Stimulated activated CD4-positive, alpha-beta T cell treated with anti-CD3 and anti-CD28 coated beads, Interleukin-1b, Interleukin-23, amount 100 ng/mL, for 1 hour (primary cell): ENCODE measurements around the gene MAGI3.
"Not testable (repeated sequence)": the region's sequence is repeated elsewhere in the genome, so short reads cannot be mapped to it uniquely, and the experiment has no call there.

Source experiments
- DNase-seq, 2 donors: peaks; one replicate each; pipeline ENCODE4 v3.0.0-alpha.2; 2020; ENCODE audit warnings: low read depth in 2 of 2

The MAGI3 gene

DNA sequence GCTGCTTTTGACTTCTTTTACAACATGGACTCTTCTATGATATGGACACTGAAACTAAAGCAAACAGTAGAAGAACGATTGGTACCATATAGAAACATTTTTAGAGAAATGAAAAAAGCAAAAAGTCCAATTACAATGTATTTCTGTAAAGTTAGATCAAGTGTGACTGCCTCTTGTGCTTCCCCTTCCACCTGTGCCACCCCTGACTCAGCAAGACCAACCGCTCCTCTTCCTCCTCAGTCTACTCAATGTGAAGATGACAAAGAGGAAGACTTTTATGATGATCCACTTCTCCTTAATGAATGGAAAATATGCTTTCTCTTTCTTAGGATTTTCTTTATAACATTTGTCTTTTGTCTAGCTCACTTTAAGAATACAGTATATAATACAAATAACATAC is 302.0 kb downstream of the MAGI3 start:
- DNase-seq, result no peak

DNA sequence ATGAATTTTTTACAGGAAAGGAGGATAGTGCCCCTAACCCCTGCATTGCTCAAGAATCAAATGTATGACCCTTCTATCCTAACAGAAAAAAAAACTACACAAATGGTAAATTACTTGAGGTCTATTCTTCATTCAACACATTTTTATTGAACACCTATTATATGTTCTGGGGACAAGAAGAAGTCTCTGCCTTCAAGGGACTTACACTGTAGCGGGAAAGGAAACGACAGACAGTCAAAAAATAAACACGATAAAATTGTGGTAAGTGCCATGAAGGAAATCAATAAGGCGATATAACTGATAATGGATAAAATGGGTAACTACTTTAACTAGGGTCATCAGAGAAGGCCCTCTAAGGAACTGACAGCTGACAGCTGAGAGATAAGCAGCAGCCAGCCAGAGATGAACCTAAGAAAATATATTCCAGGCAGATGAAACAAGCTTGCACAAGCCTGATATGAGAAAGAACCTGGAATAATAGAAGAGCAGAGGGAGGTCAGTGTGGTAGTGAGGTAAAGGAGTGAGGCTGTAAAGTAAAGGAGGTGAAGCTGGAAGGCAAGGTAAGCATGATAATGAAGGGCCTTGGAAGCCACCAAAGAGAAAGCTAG is 302.6 kb downstream of the MAGI3 start:
- no peak for DNase-seq

DNA sequence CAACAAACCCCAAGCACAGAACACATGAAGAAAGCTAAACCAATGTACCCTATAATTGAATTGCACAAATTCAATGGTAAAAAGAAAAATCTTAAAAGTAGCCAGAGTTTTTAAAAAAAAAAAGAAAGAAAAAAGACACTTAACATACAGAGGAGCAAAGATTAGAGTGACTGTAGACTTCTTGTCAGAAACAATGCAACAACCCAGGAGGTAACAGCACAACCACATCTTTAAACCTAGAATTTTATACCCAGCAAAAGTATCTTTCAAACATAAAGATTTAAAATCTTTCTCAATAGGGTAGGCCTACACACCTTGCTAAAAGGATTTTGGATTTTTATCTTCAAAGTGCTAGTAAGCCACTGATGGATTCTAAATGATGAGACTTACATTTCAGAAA is 304.6 kb downstream of the MAGI3 start:
- DNase-seq, result no peak

DNA sequence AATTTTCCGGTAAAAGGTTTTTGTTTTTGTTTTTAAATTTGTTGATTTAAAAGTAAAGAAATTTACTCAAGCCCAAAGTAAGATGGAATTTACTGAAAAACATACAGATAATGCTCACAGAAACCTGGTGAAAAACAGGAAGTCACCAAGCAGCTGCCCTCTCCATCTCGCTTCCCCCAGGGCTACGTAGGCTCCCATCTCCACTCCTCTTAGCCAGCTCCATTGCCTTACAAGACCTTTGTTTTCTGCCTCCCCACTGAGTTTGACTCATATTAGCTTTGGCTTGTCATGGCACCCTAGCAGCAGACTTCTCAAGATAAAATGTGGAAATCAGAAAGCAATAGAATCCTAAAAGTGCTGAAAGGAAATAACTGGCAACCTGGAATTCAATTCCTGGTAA is 311.1 kb downstream of the MAGI3 start:
- no peak for DNase-seq

DNA sequence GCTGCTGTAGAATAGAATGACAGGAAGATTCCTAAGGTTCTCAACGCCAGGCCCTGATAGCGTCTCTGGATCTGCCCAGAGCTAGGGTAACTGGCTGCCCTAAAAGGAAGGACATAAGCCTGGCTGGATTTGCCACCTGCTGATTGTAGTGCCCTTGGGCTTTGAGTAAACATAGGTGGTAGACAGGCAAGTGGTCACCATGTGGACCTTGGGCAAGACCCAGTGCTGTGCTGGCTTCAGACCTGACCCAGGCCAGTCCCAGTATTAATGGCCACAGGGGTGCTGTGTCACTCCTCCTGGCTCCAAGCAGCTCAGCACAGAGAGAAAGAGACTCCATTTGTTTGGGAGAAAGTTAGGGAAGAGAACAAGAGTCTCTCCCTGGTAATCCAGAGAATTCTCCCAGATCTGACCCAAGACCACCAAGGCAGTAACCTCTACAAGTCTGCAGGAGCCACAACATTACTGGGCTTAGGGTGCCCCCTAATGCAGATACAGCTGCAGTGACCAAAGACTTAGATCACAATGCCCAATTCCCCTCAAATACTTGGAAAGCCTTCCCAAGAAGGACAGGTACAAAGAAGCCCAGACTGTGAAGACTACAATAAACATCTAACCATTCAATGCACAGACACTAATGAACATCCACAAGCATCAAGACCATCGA is 324.4 kb downstream of the MAGI3 start:
- no peak for DNase-seq

DNA sequence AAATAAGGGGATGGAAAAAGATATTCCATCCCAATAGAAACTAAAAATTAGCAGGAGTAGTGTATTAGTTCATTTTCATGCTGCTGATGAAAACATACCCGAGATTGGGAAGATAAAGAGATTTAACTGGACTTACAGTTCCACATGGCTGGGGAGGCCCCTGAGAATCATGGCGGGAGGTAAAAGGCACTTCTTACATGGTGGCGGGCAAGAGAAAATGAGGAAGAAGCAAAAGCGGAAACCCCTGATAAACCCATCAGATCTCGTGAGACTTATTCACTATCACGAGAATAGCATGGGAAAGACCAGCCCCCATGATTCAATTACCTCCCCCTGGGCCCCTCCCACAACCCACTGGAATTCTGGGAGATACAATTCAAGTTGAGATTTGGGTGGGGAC is 327.2 kb downstream of the MAGI3 start:
- not testable (repeated sequence) for DNase-seq

DNA sequence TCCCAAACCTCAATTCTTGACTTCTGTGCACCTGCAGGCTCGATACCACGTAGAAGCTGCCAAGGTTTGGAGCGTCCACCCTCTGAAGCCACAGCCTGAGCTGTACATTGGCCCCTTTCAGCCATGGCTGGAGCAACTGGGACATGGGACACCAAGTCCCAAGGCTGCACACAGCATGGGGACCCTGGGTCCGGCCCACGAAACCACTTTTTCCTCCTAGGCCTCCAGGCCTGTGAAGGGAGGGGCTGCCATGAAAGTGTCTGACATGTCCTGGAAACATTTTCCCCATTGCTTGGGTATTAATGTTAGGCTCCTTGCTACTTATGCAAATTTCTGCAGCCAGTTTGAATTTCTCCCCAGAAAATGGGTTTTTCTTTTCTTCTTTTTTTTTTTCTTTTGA is 328.3 kb downstream of the MAGI3 start:
- not testable (repeated sequence) for DNase-seq

DNA sequence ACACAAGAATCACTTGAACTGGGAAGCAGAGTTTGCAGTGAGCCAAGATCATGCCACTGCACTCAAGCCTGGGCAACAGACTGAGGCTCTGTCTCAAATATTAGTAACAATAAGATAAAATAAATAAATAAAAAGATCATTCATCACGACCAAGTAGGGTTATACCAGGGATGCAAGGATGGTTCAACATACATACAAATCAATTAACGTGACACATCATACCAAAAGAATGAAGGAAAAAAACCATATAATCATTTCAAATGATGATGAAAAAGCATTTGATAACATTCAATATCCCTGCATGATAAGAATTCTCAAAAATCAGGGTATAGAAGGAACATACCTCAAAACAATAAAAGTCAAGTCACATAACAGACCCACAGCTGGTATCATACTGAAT is 330.7 kb downstream of the MAGI3 start:
- DNase-seq, result no peak

DNA sequence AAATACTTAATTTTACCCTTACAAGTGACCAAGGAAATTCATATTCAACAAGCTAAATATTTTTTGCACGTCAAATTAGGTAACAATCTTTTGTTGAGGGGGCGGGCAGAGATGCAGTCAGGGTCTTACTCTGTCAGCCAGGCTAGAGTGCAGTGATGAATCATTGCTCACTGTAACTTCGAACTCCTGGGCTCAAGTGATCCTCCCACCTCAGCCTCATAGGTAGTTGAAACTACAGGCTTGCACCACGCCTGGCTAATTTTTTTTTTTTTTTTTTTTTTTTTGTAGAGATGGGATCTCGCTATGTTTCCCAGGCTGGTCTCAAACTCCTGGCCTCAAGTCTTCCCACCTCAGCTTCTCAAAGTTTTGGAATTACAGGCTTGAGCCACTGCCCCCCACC is 342.5 kb downstream of the MAGI3 start:
- no peak for DNase-seq

DNA sequence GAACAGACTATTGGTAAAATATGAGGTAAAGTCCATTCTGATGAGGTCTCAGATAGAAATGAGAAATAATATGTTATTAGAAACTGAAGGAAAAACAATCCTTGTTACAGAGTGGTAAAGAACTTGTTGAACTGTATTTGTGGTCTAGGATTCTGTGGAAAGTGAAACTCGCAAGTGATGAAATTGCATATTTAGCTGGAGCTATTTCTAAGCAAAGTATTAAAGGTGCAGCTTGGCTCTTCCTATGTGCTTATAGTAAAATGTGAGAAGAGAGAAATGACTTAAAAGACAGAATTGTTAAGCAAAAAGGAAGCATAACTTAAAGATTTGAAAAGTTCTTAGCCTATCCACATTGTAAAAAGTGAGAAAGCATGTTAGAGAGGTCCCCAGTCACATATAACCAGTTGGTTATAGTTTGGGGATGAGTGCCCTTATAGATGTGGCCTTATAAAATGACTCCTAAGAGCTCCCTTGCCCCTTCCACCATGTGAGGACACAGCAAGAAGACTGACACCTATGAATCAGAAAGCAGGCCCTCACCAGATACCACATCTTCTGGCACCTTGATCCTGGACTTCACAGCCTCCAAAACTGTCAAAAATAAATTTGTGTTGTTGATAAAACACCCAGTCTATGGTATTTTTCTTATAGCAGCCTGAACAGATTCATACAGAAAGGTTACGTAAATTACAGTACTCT is 344.2 kb downstream of the MAGI3 start:
- no peak for DNase-seq
